ENCODE measurements around the gene HOXC12.

HOXC12 gene

DNA sequence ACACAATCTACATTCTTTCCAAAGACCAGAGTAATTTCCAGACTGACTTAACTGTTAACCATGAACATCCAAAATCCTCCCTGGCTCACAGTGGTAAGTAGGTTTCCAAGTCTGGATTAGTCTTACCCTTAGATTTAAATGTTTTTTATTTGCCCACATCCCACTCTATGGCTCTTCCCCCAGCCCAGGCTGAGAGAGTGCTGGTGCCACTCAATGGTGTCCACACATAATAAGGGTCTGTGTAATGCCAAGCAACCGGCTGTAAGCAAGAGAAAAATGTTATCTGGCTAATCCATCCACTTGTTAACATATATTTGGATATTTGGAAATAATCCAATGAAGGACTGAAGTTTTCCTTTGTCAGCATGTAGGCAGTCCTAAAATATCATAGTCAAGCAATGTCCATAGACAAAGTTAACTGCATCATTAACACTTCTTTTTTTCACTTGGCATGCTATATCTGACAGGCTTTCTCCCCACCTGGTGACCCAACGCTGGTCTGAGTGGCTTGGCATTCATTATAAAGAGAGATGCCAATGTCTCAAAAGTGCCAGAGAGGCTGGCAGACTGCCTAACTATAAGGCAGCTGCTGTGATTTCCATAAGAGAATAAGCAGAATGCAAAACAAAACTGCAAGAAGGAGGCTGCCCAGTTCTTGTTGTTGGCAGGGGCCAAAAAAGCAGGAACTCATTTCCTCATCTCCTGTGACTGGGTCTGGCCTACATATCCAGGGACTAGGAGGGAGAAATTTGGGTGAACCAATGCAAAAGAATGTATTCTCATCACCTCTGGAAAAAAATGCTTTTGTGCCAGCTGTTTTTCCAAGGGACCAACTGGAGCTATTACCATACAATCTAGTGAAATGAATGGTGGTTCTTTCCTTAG, 29.9 kb upstream of the HOXC12 start:
- Histone ChIP-seq H3K36me3 (ENCODE audit: insufficient read depth, low read length) (no peaks in the 10 kb centered on the region), H3K27ac (ENCODE audit: low read depth, low read length, poor library complexity, severe bottlenecking) (no peak overlapping the region), H3K9me3 (ENCODE audit: low read length) (no peaks in the 10 kb centered on the region), H3K4me2 (ENCODE audit: low read length) (no peak overlapping the region), H3K9me2 (ENCODE audit: low read depth, low read length) (no peaks in the 10 kb centered on the region), H3K4me1 (ENCODE audit: insufficient read depth, low read length, severe bottlenecking) (no peaks in the 10 kb centered on the region), H3K4me3 (ENCODE audit: low read depth, low read length, poor library complexity, severe bottlenecking) (no peak overlapping the region), H3K9ac (ENCODE audit: low read length) (no peak overlapping the region), H3K27me3 (ENCODE audit: insufficient read depth, low read length) (0 out of 2 replicates have a peak, but pooled peaks cover 4% of the 10 kb centered on the region), H4K20me1 (ENCODE audit: insufficient read depth, low read length) (no peaks in the 10 kb centered on the region), H3F3A (ENCODE audit: insufficient read depth, low read length) (no peaks in the 10 kb centered on the region), H3K79me2 (ENCODE audit: insufficient read depth, low read length) (no peaks in the 10 kb centered on the region), H2AFZ (ENCODE audit: low read length) (no peak overlapping the region)
- TF ChIP-seq, protein P1, sequence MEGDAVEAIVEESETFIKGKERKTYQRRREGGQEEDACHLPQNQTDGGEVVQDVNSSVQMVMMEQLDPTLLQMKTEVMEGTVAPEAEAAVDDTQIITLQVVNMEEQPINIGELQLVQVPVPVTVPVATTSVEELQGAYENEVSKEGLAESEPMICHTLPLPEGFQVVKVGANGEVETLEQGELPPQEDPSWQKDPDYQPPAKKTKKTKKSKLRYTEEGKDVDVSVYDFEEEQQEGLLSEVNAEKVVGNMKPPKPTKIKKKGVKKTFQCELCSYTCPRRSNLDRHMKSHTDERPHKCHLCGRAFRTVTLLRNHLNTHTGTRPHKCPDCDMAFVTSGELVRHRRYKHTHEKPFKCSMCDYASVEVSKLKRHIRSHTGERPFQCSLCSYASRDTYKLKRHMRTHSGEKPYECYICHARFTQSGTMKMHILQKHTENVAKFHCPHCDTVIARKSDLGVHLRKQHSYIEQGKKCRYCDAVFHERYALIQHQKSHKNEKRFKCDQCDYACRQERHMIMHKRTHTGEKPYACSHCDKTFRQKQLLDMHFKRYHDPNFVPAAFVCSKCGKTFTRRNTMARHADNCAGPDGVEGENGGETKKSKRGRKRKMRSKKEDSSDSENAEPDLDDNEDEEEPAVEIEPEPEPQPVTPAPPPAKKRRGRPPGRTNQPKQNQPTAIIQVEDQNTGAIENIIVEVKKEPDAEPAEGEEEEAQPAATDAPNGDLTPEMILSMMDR (IDR thresholded peaks at IDR 0.05; ENCODE audit: low read length), result no peak
- no peak for TF ChIP-seq EZH2 (IDR thresholded peaks at IDR 0.05; ENCODE audit: borderline replicate concordance, low read length)

DNA sequence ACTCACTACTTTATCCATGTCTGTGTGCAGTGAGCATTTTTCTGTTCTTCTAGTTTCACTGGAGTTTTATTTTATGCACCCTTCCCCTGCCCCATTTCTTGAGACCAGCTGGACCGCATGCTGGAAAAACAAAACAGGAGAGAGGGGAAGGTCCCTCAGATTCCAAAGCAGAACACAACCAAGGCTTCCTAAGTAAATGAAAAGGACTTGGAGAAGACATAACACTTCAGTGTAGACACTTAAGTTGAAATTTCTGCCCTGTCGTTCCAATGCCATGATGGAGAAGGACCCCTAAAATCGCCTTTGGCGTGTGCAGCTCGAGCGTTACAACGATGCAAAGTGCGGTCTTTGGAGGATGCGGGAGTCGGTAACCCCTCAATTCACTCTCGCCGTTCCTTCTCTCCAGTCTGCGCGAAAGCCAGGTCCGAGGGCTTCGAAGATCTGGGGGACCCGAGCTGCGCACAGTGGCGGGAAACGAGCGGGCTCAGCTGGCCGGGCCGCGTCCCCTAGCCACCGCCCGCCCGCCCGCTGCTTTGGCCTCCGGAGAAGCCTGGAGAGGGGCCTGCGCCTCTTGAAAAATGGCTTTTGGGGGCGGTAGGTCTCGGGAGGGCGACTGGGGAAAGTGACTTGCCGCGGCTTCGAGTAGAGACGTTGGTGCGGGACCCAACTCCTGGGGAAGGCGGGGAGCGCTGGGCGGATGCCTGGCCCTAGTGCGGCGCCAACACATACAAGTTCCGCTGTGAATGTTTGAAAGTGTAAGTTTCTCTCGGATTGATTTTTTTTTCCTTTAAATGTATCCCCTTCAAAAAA, 27.3 kb upstream of the HOXC12 start:
- no peaks in the 10 kb centered on the region for H3K79me2 ChIP-seq (ENCODE audit: insufficient read depth, low read length)
- H3K4me1 ChIP-seq (ENCODE audit: insufficient read depth, low read length, severe bottlenecking), result no peaks in the 10 kb centered on the region
- H3K9me3 ChIP-seq (ENCODE audit: low read length), result no peaks in the 10 kb centered on the region
- no peak overlapping the region for H3K4me2 ChIP-seq (ENCODE audit: low read length)
- no peaks in the 10 kb centered on the region for H3K9me2 ChIP-seq (ENCODE audit: low read depth, low read length)
- H3K9ac ChIP-seq (ENCODE audit: low read length), result no peak overlapping the region
- H3K4me3 ChIP-seq (ENCODE audit: low read depth, low read length, poor library complexity, severe bottlenecking), result no peak overlapping the region
- TF ChIP-seq, protein P1 (IDR thresholded peaks at IDR 0.05; ENCODE audit: low read length), result no peak
- TF ChIP-seq EZH2 (IDR thresholded peaks at IDR 0.05; ENCODE audit: borderline replicate concordance, low read length), result no peak
- H3K27ac ChIP-seq (ENCODE audit: low read depth, low read length, poor library complexity, severe bottlenecking), result no peak overlapping the region
- no peaks in the 10 kb centered on the region for H3K36me3 ChIP-seq (ENCODE audit: insufficient read depth, low read length)
- H4K20me1 ChIP-seq (ENCODE audit: insufficient read depth, low read length), result no peaks in the 10 kb centered on the region
- 0 out of 2 replicates have a peak, but pooled peaks cover 4% of the 10 kb centered on the region for H3K27me3 ChIP-seq (ENCODE audit: insufficient read depth, low read length)
- no peaks in the 10 kb centered on the region for H3F3A ChIP-seq (ENCODE audit: insufficient read depth, low read length)
- H2AFZ ChIP-seq (ENCODE audit: low read length), result no peak overlapping the region

DNA sequence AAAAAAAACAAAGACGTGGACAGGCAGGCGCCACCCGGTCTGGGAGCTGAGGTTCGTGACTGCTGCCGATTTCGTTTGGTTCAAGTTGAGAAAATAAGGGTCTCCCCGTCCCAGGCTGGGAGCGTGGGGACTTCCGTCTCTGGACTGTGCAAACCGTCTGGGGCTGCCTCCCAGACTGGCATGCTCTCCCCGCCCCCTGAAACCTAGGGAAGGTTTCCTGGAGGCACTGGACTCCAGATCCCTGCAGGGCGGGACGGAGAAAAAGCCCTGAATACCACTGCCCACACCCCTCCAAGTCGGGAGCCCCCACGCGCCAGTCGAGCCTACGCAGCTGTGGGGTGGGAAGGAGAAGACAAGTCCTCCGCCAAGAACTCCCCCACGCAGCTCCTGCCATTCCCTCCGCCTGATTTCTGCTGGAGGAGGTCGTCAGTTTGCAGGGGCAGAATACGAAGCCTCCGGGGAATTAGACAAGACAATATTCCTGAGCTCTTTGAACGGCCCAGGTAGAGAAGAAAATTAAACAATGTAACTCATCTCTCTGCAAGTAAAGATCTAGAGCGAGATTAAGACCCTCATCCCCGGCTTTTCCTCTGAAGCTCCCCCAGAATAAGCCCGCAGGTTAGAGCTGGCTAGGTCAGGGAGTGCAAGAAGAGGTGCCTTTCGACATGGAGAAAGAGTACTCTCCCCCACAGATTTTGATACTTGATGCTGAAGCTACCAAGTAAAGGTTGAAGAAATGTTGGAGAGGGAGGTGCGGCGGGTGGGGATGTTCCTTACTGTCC, 26.5 kb upstream of the HOXC12 start:
- H3K9me2 ChIP-seq (ENCODE audit: low read depth, low read length), result no peaks in the 10 kb centered on the region

More for the DNA sequence above, 26.5 kb upstream of the HOXC12 start:
- no peaks in the 10 kb centered on the region for H3K4me1 ChIP-seq (ENCODE audit: insufficient read depth, low read length, severe bottlenecking)
- H3K9me3 ChIP-seq (ENCODE audit: low read length), result no peaks in the 10 kb centered on the region
- H4K20me1 ChIP-seq (ENCODE audit: insufficient read depth, low read length), result no peaks in the 10 kb centered on the region
- TF ChIP-seq EZH2 (IDR thresholded peaks at IDR 0.05; ENCODE audit: borderline replicate concordance, low read length), result no peak
- TF ChIP-seq, protein P1 (IDR thresholded peaks at IDR 0.05; ENCODE audit: low read length), result no peak
- H3K9ac ChIP-seq (ENCODE audit: low read length), result no peak overlapping the region
- no peak overlapping the region for H3K4me2 ChIP-seq (ENCODE audit: low read length)
- no peak overlapping the region for H2AFZ ChIP-seq (ENCODE audit: low read length)
- no peaks in the 10 kb centered on the region for H3F3A ChIP-seq (ENCODE audit: insufficient read depth, low read length)
- H3K27ac ChIP-seq (ENCODE audit: low read depth, low read length, poor library complexity, severe bottlenecking), result no peak overlapping the region
- no peaks in the 10 kb centered on the region for H3K36me3 ChIP-seq (ENCODE audit: insufficient read depth, low read length)
- H3K27me3 ChIP-seq (ENCODE audit: insufficient read depth, low read length), result 0 out of 2 replicates have a peak, but pooled peaks cover 4% of the 10 kb centered on the region
- H3K79me2 ChIP-seq (ENCODE audit: insufficient read depth, low read length), result no peaks in the 10 kb centered on the region
- no peak overlapping the region for H3K4me3 ChIP-seq (ENCODE audit: low read depth, low read length, poor library complexity, severe bottlenecking)

Data from OCI-LY1 (cell line).